WI38 (cell line): ENCODE data around the gene MAS1.
"Not testable (repeated sequence)": the region's sequence is repeated elsewhere in the genome, so short reads cannot be mapped to it uniquely, and the experiment has no call there.

Experiments used
- H3K4me3 ChIP-seq: 2 replicates; pipeline ENCODE4 v1.5.1; 2011; ENCODE audit warnings: low read depth, mild to moderate bottlenecking, control low read depth, low read length
- CTCF ChIP-seq: IDR thresholded peaks from 2 replicates; pipeline ENCODE4 v1.5.1; 2012; ENCODE audit warnings: low read depth, mild to moderate bottlenecking, control low read depth, low read length

The MAS1 gene

DNA sequence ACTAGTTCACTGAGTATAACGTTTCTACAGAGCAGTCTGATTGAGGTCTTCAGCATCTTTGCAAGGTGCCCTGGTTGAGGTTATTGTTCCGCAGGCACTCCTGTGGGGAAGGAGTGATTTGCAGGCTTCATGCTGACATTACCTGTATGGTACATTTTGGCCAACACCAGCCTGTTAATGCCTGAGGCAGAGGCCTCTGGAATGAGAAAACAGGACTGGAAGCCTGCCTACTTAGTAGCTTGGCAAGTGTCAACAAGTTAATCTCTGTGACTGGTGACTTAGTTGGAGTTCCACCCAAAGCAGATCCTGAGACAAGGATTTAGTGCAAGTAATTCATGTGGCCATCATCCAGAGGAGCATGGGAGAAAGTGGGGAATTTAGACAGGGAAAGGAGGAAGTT is 24.6 kb downstream of the MAS1 start:
- TF ChIP-seq CTCF: no peak
- H3K4me3 ChIP-seq: no peak overlapping the region

DNA sequence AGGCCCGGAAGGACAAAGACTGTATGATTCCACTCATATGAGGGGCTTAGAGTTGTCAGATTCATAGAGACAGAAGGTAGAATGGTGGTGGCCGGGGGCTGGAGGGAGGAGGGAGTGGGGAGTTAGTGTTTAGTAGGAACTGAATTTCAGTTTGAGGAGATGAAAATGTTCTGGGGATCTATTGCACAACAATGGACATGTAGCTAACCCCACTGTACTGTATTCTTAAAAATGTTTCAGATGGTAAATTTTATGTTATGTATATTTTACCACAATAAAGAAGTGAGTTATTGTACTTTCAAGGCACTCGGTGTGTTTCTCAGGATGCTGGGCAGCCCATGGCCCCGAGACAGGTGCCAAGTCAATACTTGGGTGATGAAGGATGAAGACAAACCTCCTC is 25.4 kb downstream of the MAS1 start:
- no peak for TF ChIP-seq CTCF
- H3K4me3 ChIP-seq: no peak overlapping the region

GRCh38 chr6:159916752-159917151 is 26.0 kb downstream of the MAS1 start:
- H3K4me3 ChIP-seq: no peak overlapping the region
- no peak for TF ChIP-seq CTCF

- TF ChIP-seq CTCF: no peak
- H3K4me3 ChIP-seq: no peak overlapping the region
These were observed 28.3 kb downstream of the MAS1 start for GRCh38 chr6:159919011-159919511.

- TF ChIP-seq CTCF: no peak
- H3K4me3 ChIP-seq: no peak overlapping the region
These were observed 29.0 kb downstream of the MAS1 start for GRCh38 chr6:159919800-159920199.

GRCh38 chr6:159924150-159924549 is 33.4 kb downstream of the MAS1 start:
- not testable (repeated sequence) for H3K4me3 ChIP-seq

- no peak for TF ChIP-seq CTCF
- no peak overlapping the region for H3K4me3 ChIP-seq
These were observed 35.9 kb downstream of the MAS1 start for GRCh38 chr6:159926542-159927203.

- TF ChIP-seq CTCF: no peak
- H3K4me3 ChIP-seq: no peak overlapping the region
These were observed 39.0 kb downstream of the MAS1 start for GRCh38 chr6:159929819-159930218.
